DND-41 (cell line): ENCODE data around the gene EXOG.

Experiments
- EZH2 ChIP-seq: IDR thresholded peaks from 3 replicates; pipeline ENCODE4 v1.6.1; 2012; ENCODE audit warnings: borderline replicate concordance, low read depth, mild to moderate bottlenecking, moderate library complexity, low read length, inconsistent platforms; ENCODE audit not compliant: severe bottlenecking
- TF ChIP-seq, protein P1 (sequence below): IDR thresholded peaks from 2 replicates; pipeline ENCODE4 v1.5.1; 2012; ENCODE audit warnings: borderline replicate concordance, low read length, moderate library complexity, mild to moderate bottlenecking; ENCODE audit not compliant: poor library complexity, severe bottlenecking; ENCODE audit errors: extremely low read depth

GRCh38 chr3:38465588-38466154 lies 30.5 kb upstream of the EXOG start:
- TF ChIP-seq, protein P1, sequence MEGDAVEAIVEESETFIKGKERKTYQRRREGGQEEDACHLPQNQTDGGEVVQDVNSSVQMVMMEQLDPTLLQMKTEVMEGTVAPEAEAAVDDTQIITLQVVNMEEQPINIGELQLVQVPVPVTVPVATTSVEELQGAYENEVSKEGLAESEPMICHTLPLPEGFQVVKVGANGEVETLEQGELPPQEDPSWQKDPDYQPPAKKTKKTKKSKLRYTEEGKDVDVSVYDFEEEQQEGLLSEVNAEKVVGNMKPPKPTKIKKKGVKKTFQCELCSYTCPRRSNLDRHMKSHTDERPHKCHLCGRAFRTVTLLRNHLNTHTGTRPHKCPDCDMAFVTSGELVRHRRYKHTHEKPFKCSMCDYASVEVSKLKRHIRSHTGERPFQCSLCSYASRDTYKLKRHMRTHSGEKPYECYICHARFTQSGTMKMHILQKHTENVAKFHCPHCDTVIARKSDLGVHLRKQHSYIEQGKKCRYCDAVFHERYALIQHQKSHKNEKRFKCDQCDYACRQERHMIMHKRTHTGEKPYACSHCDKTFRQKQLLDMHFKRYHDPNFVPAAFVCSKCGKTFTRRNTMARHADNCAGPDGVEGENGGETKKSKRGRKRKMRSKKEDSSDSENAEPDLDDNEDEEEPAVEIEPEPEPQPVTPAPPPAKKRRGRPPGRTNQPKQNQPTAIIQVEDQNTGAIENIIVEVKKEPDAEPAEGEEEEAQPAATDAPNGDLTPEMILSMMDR: no peak
- no peak for TF ChIP-seq EZH2
